Measurements from ENCODE around the gene ITPRID1.
"Not testable (repeated sequence)": the region's sequence is repeated elsewhere in the genome, so short reads cannot be mapped to it uniquely, and the experiment has no call there.

The ITPRID1 gene

DNA sequence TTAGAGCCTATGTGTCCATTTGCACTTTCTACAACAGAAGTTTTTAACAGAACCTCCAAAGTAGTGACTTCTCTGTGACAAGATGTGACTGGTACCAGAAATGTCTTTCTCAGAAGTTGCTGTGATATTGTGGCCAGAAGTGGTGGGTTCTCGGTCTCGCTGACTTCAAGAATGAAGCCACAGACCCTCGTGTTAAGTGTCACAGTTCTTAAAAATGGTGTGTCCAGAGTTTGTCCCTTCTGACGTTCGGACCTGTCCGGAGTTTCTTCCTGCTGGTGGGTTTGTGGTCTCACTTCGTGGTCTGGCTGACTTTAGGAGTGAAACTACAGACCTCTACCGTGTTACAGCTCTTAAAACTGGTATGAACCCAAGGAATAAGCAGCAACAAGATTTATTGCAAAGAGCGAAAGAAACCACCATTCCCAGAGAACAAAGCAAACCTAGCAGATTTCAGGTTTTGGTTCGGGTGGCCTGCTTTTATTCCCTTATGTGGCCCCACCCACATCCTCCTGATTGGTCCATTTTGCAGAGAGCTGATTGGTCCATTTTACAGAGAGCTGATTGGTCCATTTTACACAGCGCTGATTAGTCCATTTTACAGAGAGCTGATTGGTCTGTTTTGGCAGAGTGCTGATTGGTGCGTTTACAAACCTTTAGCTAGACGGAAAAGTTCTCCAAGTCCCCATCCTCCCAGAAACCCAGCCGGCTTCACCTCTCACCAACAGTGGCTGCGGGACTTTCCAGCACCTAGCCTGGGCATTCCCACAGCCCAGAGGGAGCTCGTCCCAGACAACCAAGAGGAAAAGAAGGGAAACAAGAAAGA, 3.0 kb downstream of the ITPRID1 start:
- Histone ChIP-seq H3K36me3 (ENCODE audit: insufficient read depth, low read length) (no peaks in the 10 kb centered on the region), H3K4me3 (ENCODE audit: low read length) (no peak overlapping the region), H3K9ac (ENCODE audit: low read depth, low read length) (no peak overlapping the region), H3K4me1 (ENCODE audit: insufficient read depth, low read length) (no peaks in the 10 kb centered on the region), H3K27ac (ENCODE audit: low read depth, low read length) (no peak overlapping the region), H3K27me3 (ENCODE audit: insufficient read depth, low read length) (no peaks in the 10 kb centered on the region), H3K9me3 (ENCODE audit: insufficient read depth, low read depth, low read length) (peaks cover 12% of the 10 kb centered on the region; the same call in 1 of the 2 replicates)
- WGBS = 92% methylated on average over 16 of the region's 16 CpGs

GRCh38 chr7:31517513-31517912, 3.6 kb downstream of the ITPRID1 start:
- Histone ChIP-seq H3K4me1 (ENCODE audit: insufficient read depth, low read length) (no peaks in the 10 kb centered on the region), H3K9ac (ENCODE audit: low read depth, low read length) (no peak overlapping the region), H3K27ac (ENCODE audit: low read depth, low read length) (no peak overlapping the region), H3K9me3 (ENCODE audit: insufficient read depth, low read depth, low read length) (peaks cover 12% of the 10 kb centered on the region; the same call in 1 of the 2 replicates), H3K27me3 (ENCODE audit: insufficient read depth, low read length) (no peaks in the 10 kb centered on the region), H3K4me3 (ENCODE audit: low read length) (no peak overlapping the region), H3K36me3 (ENCODE audit: insufficient read depth, low read length) (no peaks in the 10 kb centered on the region)
- WGBS = 97% methylated on average over 31 of the region's 31 CpGs

- no peaks in the 10 kb centered on the region for H3K4me1 ChIP-seq (ENCODE audit: insufficient read depth, low read length)
- H3K9me3 ChIP-seq (ENCODE audit: insufficient read depth, low read depth, low read length) = peaks cover 12% of the 10 kb centered on the region; the same call in 1 of the 2 replicates
- H3K27me3 ChIP-seq (ENCODE audit: insufficient read depth, low read length) = no peaks in the 10 kb centered on the region
- H3K27ac ChIP-seq (ENCODE audit: low read depth, low read length) = no peak overlapping the region
- H3K4me3 ChIP-seq (ENCODE audit: low read length) = no peak overlapping the region
- 93% methylated on average over 4 of the region's 4 CpGs for WGBS
- no peak overlapping the region for H3K9ac ChIP-seq (ENCODE audit: low read depth, low read length)
- no peaks in the 10 kb centered on the region for H3K36me3 ChIP-seq (ENCODE audit: insufficient read depth, low read length)
Observed at GRCh38 chr7:31518766-31519165, 4.9 kb downstream of the ITPRID1 start.

DNA sequence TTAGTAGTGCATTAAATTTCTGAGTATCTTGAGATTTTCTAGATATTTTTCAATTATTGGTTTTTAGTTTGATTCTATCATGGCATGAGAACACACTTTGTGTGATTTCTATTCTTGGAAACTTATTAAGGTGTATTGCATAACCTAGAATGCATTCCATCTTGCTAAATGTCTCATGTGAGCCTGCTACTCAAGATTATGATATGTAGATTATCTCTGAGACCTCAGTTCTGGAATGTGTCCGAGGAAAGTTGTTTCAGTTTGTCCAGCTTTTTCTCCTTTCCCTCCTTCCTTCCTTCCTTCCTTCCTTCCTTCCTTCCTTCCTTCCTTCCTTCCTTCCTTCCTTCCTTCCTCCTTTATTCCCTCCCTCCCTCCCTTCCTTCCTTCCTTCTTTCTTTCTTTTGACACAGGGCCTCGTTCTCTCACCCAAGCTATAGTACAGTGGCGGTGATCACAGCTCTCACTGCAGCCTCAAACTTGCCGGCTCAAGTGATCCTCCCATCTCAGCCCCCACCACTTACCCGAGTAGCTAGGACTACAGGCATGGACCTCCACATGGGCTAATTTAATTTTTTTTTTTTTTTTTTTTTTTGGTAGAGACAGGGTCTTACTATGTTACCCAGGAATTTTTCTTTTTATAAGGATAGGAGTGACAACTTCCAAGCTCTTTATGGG, 7.6 kb downstream of the ITPRID1 start:
- H3K9ac ChIP-seq (ENCODE audit: low read depth, low read length) = no peak overlapping the region
- H3K9me3 ChIP-seq (ENCODE audit: insufficient read depth, low read depth, low read length) = peaks cover under 1% of the 10 kb centered on the region; the same call in 1 of the 2 replicates
- H3K27ac ChIP-seq (ENCODE audit: low read depth, low read length) = no peak overlapping the region
- H3K4me3 ChIP-seq (ENCODE audit: low read length) = no peak overlapping the region
- 88% methylated on average over 5 of the region's 5 CpGs for WGBS
- H3K4me1 ChIP-seq (ENCODE audit: insufficient read depth, low read length) = no peaks in the 10 kb centered on the region
- no peaks in the 10 kb centered on the region for H3K36me3 ChIP-seq (ENCODE audit: insufficient read depth, low read length)
- no peaks in the 10 kb centered on the region for H3K27me3 ChIP-seq (ENCODE audit: insufficient read depth, low read length)

GRCh38 chr7:31526864-31527263, 13.0 kb downstream of the ITPRID1 start:
- Histone ChIP-seq H3K9me3 (ENCODE audit: insufficient read depth, low read depth, low read length) (no peaks in the 10 kb centered on the region), H3K4me3 (ENCODE audit: low read length) (no peak overlapping the region), H3K27ac (ENCODE audit: low read depth, low read length) (no peak overlapping the region), H3K9ac (ENCODE audit: low read depth, low read length) (no peak overlapping the region), H3K4me1 (ENCODE audit: insufficient read depth, low read length) (no peaks in the 10 kb centered on the region), H3K27me3 (ENCODE audit: insufficient read depth, low read length) (no peaks in the 10 kb centered on the region), H3K36me3 (ENCODE audit: insufficient read depth, low read length) (no peaks in the 10 kb centered on the region)

GRCh38 chr7:31529103-31529502, 15.2 kb downstream of the ITPRID1 start:
- 85% methylated on average over 1 of the region's 1 CpG for WGBS
- Histone ChIP-seq H3K4me1 (ENCODE audit: insufficient read depth, low read length) (no peaks in the 10 kb centered on the region), H3K27me3 (ENCODE audit: insufficient read depth, low read length) (no peaks in the 10 kb centered on the region)

GRCh38 chr7:31540651-31541185, 26.8 kb downstream of the ITPRID1 start:
- not testable (repeated sequence) for H3K9ac ChIP-seq (ENCODE audit: low read depth, low read length); H3K27ac ChIP-seq (ENCODE audit: low read depth, low read length); H3K36me3 ChIP-seq (ENCODE audit: insufficient read depth, low read length); H3K4me1 ChIP-seq (ENCODE audit: insufficient read depth, low read length); H3K27me3 ChIP-seq (ENCODE audit: insufficient read depth, low read length); H3K4me3 ChIP-seq (ENCODE audit: low read length)
- H3K9me3 ChIP-seq (ENCODE audit: insufficient read depth, low read depth, low read length) = peaks cover 12% of the 10 kb centered on the region
- 82% methylated on average over 3 of the region's 3 CpGs for WGBS

More at GRCh38 chr7:31529103-31529502, 15.2 kb downstream of the ITPRID1 start:
- no peak overlapping the region for H3K4me3 ChIP-seq (ENCODE audit: low read length)
- no peak overlapping the region for H3K27ac ChIP-seq (ENCODE audit: low read depth, low read length)
- no peak overlapping the region for H3K9ac ChIP-seq (ENCODE audit: low read depth, low read length)
- no peaks in the 10 kb centered on the region for H3K36me3 ChIP-seq (ENCODE audit: insufficient read depth, low read length)
- H3K9me3 ChIP-seq (ENCODE audit: insufficient read depth, low read depth, low read length) = no peaks in the 10 kb centered on the region

DNA sequence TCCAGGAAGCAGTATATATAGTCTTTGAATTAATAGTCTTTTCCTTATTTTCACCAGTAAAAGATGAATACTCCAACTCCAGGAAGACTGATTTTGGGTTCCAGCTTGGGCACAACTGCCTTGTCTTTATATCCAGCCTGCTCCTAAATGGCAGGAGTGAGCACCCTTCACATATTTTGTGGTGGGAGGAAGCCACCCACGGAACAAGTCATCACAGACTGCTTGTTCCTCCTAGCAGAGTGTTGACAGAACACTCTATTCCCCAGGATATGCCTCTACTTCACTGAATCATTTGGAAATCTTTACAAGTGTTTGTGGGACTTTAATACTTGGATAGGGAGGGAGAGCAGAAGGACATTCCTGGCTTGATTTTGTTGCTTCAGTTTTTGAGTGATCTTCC, 31.7 kb downstream of the ITPRID1 start:
- no peaks in the 10 kb centered on the region; the same call in 1 of the 2 replicates for H3K4me1 ChIP-seq (ENCODE audit: insufficient read depth, low read length)
- no peak overlapping the region for H3K4me3 ChIP-seq (ENCODE audit: low read length)
- H3K9me3 ChIP-seq (ENCODE audit: insufficient read depth, low read depth, low read length) = no peaks in the 10 kb centered on the region
- H3K27ac ChIP-seq (ENCODE audit: low read depth, low read length) = no peak overlapping the region
- H3K27me3 ChIP-seq (ENCODE audit: insufficient read depth, low read length) = no peaks in the 10 kb centered on the region
- WGBS = 90% methylated on average over 1 of the region's 1 CpG
- no peaks in the 10 kb centered on the region for H3K36me3 ChIP-seq (ENCODE audit: insufficient read depth, low read length)
- no peak overlapping the region for H3K9ac ChIP-seq (ENCODE audit: low read depth, low read length)

DNA sequence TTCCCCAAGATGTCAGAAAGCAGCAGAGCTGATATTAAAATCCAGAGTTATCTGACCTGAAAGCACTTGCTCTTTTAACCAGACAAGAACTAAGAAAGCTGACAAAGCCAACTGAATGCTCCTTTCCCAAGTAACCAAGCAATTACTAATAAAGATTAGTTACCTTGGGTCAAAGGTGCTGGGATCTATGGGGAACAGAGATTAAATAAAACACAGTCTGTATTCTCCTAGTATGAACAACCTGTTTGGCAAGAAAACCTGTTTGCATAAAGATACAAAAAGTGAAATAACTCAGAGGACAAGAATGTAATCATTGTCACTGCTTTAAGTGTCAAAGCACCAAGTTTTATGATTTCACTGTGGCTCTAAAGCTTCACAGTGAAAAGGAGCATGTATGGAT, 35.7 kb downstream of the ITPRID1 start:
- no peak overlapping the region for H3K9ac ChIP-seq (ENCODE audit: low read depth, low read length)
- H3K27ac ChIP-seq (ENCODE audit: low read depth, low read length) = no peak overlapping the region
- no peaks in the 10 kb centered on the region for H3K9me3 ChIP-seq (ENCODE audit: insufficient read depth, low read depth, low read length)
- H3K4me3 ChIP-seq (ENCODE audit: low read length) = no peak overlapping the region
- H3K4me1 ChIP-seq (ENCODE audit: insufficient read depth, low read length) = peaks cover 11% of the 10 kb centered on the region; the same call in 1 of the 2 replicates
- H3K27me3 ChIP-seq (ENCODE audit: insufficient read depth, low read length) = no peaks in the 10 kb centered on the region
- no peaks in the 10 kb centered on the region for H3K36me3 ChIP-seq (ENCODE audit: insufficient read depth, low read length)

GRCh38 chr7:31550432-31550831, 36.5 kb downstream of the ITPRID1 start:
- Histone ChIP-seq H3K9ac (ENCODE audit: low read depth, low read length) (no peak overlapping the region), H3K4me1 (ENCODE audit: insufficient read depth, low read length) (peaks cover 11% of the 10 kb centered on the region; the same call in 1 of the 2 replicates)
- WGBS = 88% methylated on average over 1 of the region's 1 CpG

GRCh38 chr7:31553661-31554081, 39.8 kb downstream of the ITPRID1 start:
- H3K27ac ChIP-seq (ENCODE audit: low read depth, low read length) = no peak overlapping the region
- no peaks in the 10 kb centered on the region for H3K27me3 ChIP-seq (ENCODE audit: insufficient read depth, low read length)
- H3K36me3 ChIP-seq (ENCODE audit: insufficient read depth, low read length) = no peaks in the 10 kb centered on the region
- no peak overlapping the region for H3K9ac ChIP-seq (ENCODE audit: low read depth, low read length)
- H3K4me3 ChIP-seq (ENCODE audit: low read length) = no peak overlapping the region
- H3K9me3 ChIP-seq (ENCODE audit: insufficient read depth, low read depth, low read length) = no peaks in the 10 kb centered on the region
- H3K4me1 ChIP-seq (ENCODE audit: insufficient read depth, low read length) = peaks cover 11% of the 10 kb centered on the region; the same call in 1 of the 2 replicates

More at GRCh38 chr7:31550432-31550831, 36.5 kb downstream of the ITPRID1 start:
- H3K27me3 ChIP-seq (ENCODE audit: insufficient read depth, low read length) = no peaks in the 10 kb centered on the region
- H3K4me3 ChIP-seq (ENCODE audit: low read length) = no peak overlapping the region
- H3K36me3 ChIP-seq (ENCODE audit: insufficient read depth, low read length) = no peaks in the 10 kb centered on the region
- no peaks in the 10 kb centered on the region for H3K9me3 ChIP-seq (ENCODE audit: insufficient read depth, low read depth, low read length)
- H3K27ac ChIP-seq (ENCODE audit: low read depth, low read length) = no peak overlapping the region

Data from HUES64 (cell line).